ENCODE data around the gene RFC1.
"Not testable (repeated sequence)": the region's sequence is repeated elsewhere in the genome, so short reads cannot be mapped to it uniquely, and the experiment has no call there.

RFC1 gene

DNA sequence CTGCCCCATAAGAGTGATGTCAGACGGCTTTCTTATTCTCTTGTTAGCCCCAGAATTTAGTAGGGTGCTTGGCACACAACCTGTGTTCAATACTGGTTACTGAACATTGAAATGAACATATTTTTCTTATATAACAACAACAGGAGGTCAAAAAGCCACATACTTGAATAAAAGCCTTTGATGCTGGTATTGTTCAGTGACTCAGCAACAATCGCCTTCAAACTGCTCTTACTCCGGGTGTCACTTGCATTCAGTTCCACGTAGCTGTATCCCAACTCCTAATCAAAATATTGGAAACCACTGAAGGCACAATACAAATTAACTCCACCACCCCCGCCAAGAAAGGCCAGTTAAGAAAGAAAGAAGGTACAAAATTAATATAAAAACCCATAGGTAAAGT is 61.5 kb downstream of the RFC1 start:
- DNase-seq = no peak

DNA sequence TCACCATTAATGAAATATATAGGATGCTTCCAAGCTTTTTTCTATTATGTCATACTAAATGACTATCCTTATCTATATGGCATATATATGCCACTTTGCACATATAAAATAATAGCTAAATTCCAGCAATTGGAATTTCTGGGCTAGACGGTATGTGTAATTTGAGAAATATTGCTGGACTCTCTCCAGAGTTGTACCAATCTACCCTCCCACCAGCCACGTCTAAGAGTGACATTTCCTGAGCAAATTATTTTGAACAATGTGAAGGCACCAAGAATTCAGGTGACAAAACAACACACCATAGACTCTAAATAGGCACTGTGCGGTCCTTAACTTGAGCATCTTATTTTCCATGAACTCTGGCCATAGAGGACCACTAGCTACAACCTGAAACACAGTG is 62.3 kb downstream of the RFC1 start:
- no peak for DNase-seq

DNA sequence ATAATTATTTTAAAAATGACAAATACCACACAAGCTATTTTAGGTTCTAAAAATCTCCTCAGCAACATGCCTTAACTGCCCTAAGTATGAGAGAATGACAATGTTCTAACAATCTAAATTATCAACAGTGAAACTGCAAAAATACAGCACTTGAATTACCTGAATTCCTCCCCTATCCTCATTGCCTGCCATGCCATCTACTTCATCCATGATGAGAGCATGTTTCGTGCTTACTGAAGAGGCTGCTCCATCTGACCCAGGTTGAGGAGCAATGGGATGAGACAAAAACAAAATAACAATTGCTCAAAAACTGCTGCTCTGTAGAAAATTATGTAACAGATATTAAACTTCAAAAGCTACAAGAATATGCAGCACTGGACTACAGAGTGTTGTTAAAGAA is 63.3 kb downstream of the RFC1 start:
- DNase-seq = no peak

DNA sequence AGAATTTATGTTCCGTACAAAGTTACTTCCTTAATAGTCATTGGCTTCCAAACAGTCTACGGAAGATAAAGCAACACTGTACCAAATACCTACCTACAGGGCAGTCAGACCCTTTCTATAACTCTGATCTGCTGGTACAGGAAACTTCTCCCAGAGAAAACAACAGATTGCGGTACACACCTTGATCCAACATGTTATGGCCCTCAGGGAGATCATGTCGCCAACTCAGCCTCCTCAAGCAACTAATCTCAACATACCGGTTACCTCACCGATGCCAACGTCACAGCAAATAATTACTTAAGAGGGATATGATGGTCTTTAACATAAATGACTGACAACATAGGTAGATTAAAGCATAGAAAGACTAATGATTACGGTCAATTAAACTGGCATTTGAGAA is 70.4 kb downstream of the RFC1 start:
- no peak for DNase-seq

DNA sequence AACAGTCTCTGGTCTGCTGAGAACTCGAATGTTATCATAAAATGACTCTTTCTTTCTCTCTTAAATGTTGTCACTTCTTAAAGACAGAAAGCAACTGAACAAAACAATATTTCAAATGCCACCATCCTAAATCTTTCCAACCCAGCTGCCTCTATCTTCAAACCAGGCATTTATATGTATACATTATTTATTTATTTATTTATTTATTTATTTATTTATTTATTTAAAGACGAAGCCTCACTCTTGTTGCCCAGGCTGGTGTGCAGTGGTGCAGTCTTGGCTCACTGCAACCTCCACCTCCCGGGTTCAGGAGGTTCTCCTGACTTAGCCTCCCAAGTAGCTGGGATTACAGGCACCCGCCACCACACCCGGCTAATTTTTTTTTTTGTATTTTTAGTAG is 73.7 kb downstream of the RFC1 start:
- DNase-seq = not testable (repeated sequence)

DNA sequence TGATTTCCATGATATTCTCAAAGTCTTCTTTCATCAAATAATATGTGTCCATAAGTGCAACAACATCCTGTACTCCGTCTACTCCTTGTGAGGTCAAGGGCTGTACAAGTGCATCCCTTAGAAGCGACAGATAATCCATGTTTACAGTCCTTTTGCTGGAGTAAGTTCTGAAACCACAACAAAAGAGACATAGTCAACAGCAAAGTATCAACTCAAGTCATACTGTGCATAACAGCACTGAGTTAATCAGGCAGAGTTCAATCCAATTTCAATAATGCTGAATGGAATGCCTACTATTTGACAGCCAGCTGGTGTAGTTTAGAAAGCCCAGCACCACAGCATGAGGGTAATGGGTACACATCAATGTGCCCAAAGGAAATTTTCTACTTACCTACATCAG is 74.5 kb downstream of the RFC1 start:
- no peak for DNase-seq

DNA sequence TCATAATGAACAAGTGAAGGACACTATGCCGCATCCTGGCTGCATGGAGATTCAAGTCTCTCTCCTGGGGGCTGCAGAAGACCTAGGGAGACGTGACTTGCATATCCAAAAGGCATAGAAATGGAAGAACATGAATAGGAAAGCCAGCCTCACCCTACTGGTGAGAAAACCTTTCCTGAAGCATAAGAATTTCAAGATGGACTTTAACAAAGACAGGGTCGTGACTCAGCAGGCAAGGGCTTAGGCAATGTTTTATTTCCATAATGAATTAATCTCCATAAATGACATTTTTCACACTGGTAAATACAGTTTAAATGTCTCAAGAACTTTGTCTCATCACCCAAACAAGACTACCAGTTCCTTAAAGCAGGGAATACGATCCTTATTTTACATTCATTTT is 78.9 kb downstream of the RFC1 start:
- DNase-seq = no peak

DNA sequence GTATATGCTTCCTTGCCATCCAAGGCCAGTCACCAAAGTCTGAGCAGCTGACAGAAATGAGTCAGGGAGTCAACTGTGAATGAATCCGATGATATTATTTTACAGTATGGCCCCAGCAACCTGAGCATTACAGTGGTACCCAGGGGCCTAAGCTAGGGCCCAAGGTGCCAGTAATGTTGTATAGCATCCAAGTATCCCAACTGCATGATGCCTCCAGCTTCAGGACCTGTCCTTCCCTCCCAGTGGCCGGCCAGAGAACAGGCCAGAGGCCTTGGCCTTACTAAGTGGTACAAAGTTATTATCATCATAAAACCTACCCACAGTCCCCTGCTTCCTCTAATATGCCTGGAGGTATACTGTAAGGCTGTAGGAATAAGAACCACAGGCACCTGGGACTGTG is 79.9 kb downstream of the RFC1 start:
- DNase-seq = no peak

DNA sequence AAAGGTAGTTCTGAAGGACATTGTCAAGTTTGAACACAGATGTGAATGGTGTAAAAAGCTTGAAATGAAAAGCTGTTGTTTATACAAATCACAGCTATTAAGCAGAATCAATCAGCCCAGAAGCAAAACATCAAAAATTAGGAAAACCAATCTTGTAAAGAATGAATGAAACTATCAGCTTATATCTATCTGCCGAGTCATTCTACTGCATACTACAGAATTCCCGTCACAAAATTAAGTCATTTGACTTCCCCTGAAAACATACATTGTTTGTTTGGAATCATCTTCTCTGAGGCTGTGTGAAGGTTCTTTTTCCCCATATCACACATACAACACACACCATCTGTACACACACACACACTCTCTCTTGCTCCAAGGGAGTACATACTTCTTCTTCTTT is 80.3 kb downstream of the RFC1 start:
- DNase-seq = no peak

DNA sequence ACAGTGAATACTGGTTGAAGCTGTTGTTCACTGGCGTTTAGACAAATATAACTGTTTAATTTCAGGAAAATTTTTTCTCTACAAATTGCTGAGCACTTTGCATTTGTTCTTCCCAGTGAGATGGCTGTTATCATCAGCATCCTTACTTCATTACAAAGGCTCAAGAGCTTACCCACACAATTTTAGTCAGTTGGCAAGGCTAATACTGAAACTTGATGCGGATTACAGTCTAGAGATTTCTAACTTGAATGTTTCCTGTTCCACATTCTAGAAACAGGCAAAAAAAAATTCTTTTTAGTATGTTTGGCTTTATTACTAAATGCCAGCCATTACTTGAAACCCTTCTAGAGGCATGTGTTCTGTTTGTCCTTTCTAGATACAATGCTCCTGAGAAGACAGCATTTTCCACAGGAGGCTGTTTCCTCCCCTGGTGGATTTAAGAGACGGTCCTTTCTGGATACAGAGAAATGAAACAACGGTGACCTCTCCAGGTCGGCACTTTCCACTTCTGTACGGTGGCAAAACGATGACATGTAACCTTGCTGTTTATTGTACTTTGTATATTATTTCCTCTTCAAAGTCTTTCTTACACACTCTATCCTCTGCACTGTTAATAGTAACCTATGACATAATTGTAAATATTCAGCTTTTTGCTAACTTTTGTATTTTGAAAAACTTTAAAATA is 80.9 kb downstream of the RFC1 start:
- no peak for DNase-seq

DNA sequence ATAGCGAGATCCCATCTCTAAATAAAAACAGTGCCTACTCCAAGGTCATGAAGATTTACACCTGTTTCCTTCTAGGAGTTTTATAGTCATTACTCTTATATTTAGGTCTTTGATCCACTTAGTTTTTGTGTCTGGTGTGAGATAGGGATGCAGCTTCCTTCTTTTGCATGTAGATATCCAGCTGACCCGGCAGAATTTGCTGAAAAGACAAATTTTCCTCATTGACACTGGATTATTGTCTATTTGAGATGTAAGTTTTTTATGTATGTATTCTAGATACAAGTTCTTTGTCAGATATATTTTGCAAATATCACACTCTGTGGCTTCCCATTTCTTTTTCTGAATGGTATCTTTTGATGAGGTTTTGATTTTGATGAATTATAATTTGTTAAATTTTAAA is 85.4 kb downstream of the RFC1 start:
- DNase-seq = no peak

DNA sequence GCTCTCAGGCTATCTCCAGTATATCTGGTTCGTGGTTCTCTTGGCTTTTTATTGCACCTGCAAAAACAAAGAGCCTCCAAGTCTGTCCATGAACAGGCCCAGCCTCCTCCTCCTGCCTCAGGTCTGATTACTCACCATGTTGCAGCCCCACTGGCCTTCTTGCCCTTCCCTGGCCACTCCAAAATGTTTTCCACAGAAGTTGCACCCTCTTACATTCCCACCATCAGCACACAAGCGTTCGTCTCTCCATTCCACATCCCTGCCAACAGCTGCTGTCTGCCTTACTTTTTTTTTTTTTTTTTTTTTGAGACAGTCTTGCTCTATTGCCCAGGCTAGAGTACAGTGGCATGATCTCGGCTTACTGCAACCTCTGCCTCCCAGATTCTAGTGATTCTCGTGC is 86.7 kb downstream of the RFC1 start:
- no peak for DNase-seq

DNA sequence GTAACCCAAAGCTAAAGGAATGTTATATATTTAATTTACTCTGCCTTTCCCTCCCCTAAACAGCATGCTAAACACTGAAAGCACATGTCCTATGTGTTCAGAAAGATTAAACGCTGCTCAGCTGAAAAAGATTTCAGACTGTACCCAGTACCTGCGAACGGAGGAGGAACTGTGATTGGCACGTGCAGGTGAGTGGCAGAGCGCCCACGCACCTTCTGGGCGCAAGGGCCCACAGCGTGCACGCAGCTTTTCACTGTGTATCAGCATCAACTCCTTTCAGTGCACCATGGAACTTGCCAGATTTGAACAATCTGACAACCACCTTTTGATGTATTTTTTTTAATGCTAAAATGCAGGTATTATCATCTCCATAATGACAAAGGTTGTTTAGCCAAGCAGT is 87.7 kb downstream of the RFC1 start:
- DNase-seq = no peak

DNA sequence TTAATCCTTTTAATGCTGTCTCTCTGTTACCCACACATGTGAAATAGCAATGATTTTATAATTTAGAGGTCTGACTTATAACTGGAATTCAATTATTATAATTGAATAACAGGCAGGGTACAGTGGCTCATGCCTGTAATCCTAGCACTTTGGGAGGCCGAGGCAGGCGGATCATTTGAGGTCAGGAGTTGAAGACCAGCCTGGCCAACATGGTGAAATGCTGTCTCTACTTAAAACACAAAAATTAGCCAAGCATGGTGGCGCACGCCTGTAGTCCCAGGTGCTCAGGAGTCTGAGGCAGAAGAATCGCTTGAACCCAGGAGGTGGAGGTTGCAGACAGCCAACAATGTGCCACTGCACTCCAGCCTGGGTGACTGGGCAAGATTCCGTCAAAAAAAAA is 88.5 kb downstream of the RFC1 start:
- DNase-seq = not testable (repeated sequence)

DNA sequence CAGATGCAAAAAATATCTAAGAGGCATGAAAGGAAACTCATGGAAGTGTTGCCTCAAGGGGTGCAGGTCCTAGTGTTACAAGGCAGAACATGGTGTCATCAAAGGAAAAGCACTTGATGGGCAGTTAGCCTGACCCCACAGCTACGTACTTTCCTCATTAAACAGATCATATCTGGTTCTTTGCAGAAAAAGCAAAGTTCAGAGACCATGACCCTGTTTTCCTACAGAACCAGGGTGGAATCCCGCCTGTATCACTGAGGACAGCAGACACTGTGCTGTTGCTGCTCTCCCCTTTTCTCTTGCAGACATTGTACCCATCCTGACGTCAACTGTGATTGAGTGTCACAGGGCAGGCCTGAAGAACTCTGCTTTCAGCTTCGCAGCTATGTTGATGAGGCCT is 91.7 kb downstream of the RFC1 start:
- DNase-seq = no peak

DNA sequence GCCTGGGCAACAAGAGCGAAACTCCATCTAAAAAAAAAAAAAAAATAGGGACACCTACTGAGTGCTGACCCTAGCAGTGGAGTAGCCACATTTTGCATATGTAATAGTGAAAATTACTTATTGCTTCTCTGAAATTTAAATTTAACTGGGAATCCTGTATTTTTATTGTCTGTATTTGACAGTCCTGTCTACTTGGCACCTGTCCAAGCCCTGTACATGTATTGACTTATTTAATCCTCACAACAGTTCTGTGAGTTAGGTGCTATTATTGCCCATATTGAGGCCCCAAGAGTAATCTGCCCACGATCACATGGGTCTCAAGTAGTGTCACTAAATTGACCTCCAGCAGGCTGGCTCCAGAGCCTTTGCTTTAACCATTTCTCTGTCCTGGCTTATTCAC is 102.3 kb downstream of the RFC1 start:
- no peak for DNase-seq

DNA sequence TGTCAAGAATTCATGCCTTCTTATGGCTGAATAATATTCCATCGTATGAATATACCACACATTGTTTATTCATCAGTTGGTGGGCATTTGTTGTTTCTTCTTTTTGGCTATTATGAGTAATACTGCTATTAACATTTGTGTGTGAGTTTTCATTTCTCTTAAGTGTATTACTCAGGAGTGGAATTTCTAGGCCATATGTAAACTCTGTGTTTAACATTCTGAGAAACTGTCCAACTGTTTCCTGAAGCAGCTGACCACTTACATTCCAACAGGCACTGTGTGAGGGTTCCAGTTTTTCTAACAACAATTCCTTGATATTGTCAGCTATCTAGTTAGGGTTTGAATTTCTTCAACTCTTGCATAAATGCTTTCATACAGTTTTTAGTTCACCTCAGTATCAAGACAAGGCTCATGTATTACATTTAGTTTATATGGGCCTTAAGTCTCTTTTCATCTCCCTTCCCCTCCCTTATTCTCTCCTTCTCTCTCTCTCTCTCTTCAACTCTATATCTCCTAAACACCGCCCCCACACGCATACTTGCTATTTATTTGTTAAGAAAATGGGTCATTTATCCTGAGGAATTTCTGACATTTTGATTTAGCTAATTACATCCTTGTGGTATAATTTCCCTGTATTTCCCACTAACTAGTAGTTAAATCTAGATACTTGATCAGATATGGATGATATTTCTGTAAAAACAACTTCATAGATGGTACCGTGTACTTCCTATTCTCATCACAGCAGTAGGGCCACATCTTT is 106.4 kb downstream of the RFC1 start:
- DNase-seq = no peak

DNA sequence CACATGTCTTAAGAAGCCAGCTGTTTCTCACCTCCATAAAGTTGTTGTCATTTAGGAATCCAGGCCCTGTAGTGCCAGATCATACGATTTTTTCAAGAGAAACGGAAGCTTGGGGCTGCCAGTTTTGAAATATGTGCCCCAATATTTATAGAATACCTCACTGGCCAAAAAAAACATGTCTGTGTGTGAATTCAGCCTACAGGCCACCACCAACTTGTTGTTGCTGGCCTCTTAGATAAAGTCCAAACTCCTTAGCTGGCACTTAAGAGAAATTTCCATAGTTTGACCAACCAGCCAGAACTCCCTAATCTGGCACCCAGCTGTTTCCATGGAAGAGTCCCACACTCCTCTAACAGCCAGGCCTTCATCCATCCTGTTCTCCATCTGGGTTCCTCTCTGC is 109.7 kb downstream of the RFC1 start:
- no peak for DNase-seq

DNA sequence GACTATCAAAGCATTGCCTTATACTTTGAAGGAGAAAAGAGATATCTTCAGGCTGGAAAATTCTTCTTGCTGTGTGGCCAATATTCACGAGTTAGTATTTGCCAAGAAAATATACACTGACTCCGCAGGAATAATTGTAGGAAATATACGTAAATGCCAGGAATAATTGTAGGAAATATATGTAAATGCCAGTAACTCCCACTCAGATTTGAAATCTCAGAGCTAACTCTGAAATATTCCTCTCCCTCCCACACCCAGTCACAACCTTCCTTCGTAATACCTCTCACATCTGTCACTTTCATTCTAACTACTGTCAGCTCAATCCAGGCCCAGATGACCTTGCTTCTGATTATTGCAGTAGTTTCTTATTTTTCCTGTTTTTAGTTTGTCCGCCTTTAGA is 110.3 kb downstream of the RFC1 start:
- DNase-seq = no peak

DNA sequence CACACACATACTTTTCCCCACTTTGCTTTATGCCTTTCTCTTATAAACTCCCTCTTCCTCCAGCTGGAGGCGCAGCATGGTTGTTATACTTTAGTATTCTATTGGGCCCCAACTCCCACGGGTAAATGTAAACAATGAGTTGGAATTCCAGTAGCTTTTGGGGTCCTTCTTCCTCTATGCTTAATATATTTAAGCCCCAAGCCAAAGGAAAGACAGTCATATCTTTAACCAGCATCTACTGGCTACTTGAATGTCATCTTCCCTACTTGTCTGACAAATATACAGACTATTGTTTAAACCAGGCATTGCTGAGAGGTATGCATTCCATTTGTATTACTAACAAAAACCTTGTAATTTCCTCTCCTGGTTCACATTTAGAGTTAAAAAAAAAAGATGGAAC is 110.9 kb downstream of the RFC1 start:
- DNase-seq = no peak

DNA sequence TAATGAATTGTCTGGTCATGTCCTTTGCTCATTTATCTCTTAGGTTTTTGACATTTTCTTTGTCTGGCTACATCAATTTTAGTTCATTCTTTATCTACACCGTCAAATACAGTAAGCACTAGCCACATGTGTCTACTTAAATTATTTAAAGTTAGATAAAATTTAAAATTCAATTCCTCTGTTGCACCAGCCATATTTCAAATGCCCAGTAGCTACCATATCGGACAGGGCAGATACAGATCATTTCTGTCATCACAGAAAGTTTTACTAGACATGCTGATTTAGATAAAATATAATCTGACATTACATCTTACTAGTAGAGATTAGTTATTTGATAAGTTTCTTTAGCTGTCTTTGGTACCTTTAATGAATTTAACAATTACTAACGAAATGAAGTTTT is 122.7 kb downstream of the RFC1 start:
- no peak for DNase-seq

Data from stimulated activated naive CD4-positive, alpha-beta T cell treated with Interleukin-2 at 50 U/mL for 16 hours (primary cell).